GM21367 (cell line): ENCODE results near the gene CCNF.
A peak's percentile ranks its signal among the peaks of the same experiment; 100 is the strongest.
"Not testable (repeated sequence)": the region's sequence is repeated elsewhere in the genome, so short reads cannot be mapped to it uniquely, and the experiment has no call there.

Experiments
- ATAC-seq: cut with Tn5 transposase; IDR thresholded peaks from one replicate; pipeline ENCODE4 v1.9.1; 2021; ENCODE audit not compliant: unreplicated experiment

Gene CCNF

GRCh38 chr16:2429034-2429770, at the start of gene CCNF:
Gene CCNF (plus strand): TSS chr16:2429447. CDS start chr16:2429482, 35 bp downstream.
- ATAC-seq, result peak; percentile 73

GRCh38 chr16:2383501-2383900, 45.7 kb upstream of the CCNF start:
- no peak for ATAC-seq

GRCh38 chr16:2384426-2384825, 44.8 kb upstream of the CCNF start:
- ATAC-seq, result no peak

- no peak for ATAC-seq
These were observed 43.9 kb upstream of the CCNF start for GRCh38 chr16:2385190-2385836.

GRCh38 chr16:2385982-2386381, 43.3 kb upstream of the CCNF start:
- not testable (repeated sequence) for ATAC-seq

GRCh38 chr16:2386990-2387389, 42.3 kb upstream of the CCNF start:
- ATAC-seq, result no peak

- ATAC-seq, result no peak
These were observed 40.9 kb upstream of the CCNF start for GRCh38 chr16:2388139-2388874.

GRCh38 chr16:2388875-2389433, 40.3 kb upstream of the CCNF start:
- no peak for ATAC-seq

GRCh38 chr16:2392025-2392424, 37.2 kb upstream of the CCNF start:
- no peak for ATAC-seq

GRCh38 chr16:2398520-2398919, 30.7 kb upstream of the CCNF start:
- ATAC-seq, result no peak

- ATAC-seq, result no peak
These were observed 25.1 kb upstream of the CCNF start for GRCh38 chr16:2404099-2404498.

- no peak for ATAC-seq
These were observed 14.2 kb upstream of the CCNF start for GRCh38 chr16:2415085-2415484.

- ATAC-seq, result no peak
These were observed 9.2 kb upstream of the CCNF start for GRCh38 chr16:2420035-2420434.

GRCh38 chr16:2422123-2422867, 7.0 kb upstream of the CCNF start:
- no peak for ATAC-seq

- no peak for ATAC-seq
These were observed 4.9 kb upstream of the CCNF start for GRCh38 chr16:2424061-2425007.

- ATAC-seq, result no peak
These were observed 4.2 kb upstream of the CCNF start for GRCh38 chr16:2425008-2425518.

- no peak for ATAC-seq
These were observed 3.3 kb upstream of the CCNF start for GRCh38 chr16:2425825-2426430.

- ATAC-seq, result no peak
These were observed 2.3 kb upstream of the CCNF start for GRCh38 chr16:2426941-2427361.

GRCh38 chr16:2427526-2427925, 1.7 kb upstream of the CCNF start:
- ATAC-seq, result no peak
